Liver (tissue), 9 donors: ENCODE results near the gene APPBP2. TPM values are rescaled to one million over a fixed set of nuclear protein-coding genes. Genes with fewer than 3 reads are reported as not detected.
"Not testable (repeated sequence)": the region's sequence is repeated elsewhere in the genome, so short reads cannot be mapped to it uniquely, and the experiment has no call there.

Experiments used
- DNase-seq: peaks from one replicate; pipeline ENCODE4 v3.0.0-alpha.2; 2017; ENCODE audit warnings: low spot score
- H3K27ac ChIP-seq, 2 donors: one replicate each; pipeline ENCODE4 v1.7.0; 2013; ENCODE audit warnings: inconsistent platforms in 2 of 2, low read length in 2 of 2, control low read depth in 1 of 2, low read depth in 1 of 2, mild to moderate bottlenecking in 1 of 2
- H3K27me3 ChIP-seq, 4 donors: one replicate each; pipeline versions ENCODE4 v1.6.1 to v1.7.0; 2013; ENCODE audit warnings: low read length in 3 of 4, inconsistent platforms in 1 of 4, mild to moderate bottlenecking in 1 of 4, moderate library complexity in 1 of 4; ENCODE audit not compliant: control insufficient read depth in 4 of 4, insufficient read depth in 4 of 4
- H3K36me3 ChIP-seq, 4 donors: one replicate each; pipeline versions ENCODE4 v1.6.1 to v1.7.0; 2013; ENCODE audit warnings: low read length in 3 of 4, mild to moderate bottlenecking in 3 of 4, low read depth in 1 of 4, moderate library complexity in 1 of 4; ENCODE audit not compliant: control insufficient read depth in 4 of 4, insufficient read depth in 3 of 4
- H3K4me1 ChIP-seq, 4 donors: one replicate each; pipeline versions ENCODE4 v1.6.1 to v1.7.0; 2013; ENCODE audit warnings: low read length in 3 of 4, mild to moderate bottlenecking in 3 of 4, moderate library complexity in 1 of 4; ENCODE audit not compliant: control insufficient read depth in 4 of 4, insufficient read depth in 4 of 4
- H3K4me3 ChIP-seq, 3 donors: one replicate each; pipeline versions ENCODE4 v1.6.1 to v1.7.0; 2013; ENCODE audit warnings: low read length in 3 of 3, control low read depth in 1 of 3, low read depth in 1 of 3, mild to moderate bottlenecking in 1 of 3
- H3K9ac ChIP-seq, 2 donors: one replicate each; pipeline ENCODE4 v1.7.0; 2013; ENCODE audit warnings: low read length in 2 of 2, mild to moderate bottlenecking in 2 of 2, moderate library complexity in 2 of 2, control low read depth in 1 of 2, low read depth in 1 of 2
- H3K9me3 ChIP-seq, 4 donors: one replicate each; pipeline versions ENCODE4 v1.6.1 to v1.7.0; 2013; ENCODE audit warnings: low read length in 3 of 4; ENCODE audit not compliant: control insufficient read depth in 4 of 4
- ATF3 ChIP-seq: IDR thresholded peaks from 2 replicates; pipeline ENCODE4 v1.6.1; 2016; ENCODE audit warnings: antibody characterized with exemption
- FOXA1 ChIP-seq: IDR thresholded peaks from 2 replicates; pipeline ENCODE4 v1.6.1; 2016; ENCODE audit warnings: antibody characterized with exemption
- HNF4A ChIP-seq, 2 donors: conservative IDR thresholded peaks; 2 replicates each; pipeline ENCODE4 v1.6.1; 2016; ENCODE audit warnings: antibody characterized with exemption in 2 of 2, mild to moderate bottlenecking in 2 of 2
- JUND ChIP-seq, 2 donors: IDR thresholded peaks; 2 replicates each; pipeline ENCODE4 v1.6.1; 2016; ENCODE audit warnings: antibody characterized with exemption in 2 of 2
- RAD21 ChIP-seq, 2 donors: IDR thresholded peaks; 2 replicates each; pipeline ENCODE4 v1.6.1; 2016; ENCODE audit warnings: antibody characterized with exemption in 2 of 2, mild to moderate bottlenecking in 2 of 2
- REST ChIP-seq: IDR thresholded peaks from 2 replicates; pipeline ENCODE4 v1.6.1; 2016; ENCODE audit warnings: antibody characterized with exemption, mild to moderate bottlenecking
- RXRA ChIP-seq, 2 donors: IDR thresholded peaks; 2 replicates each; pipeline ENCODE4 v1.6.1; 2017 to 2018; ENCODE audit warnings: antibody characterized with exemption in 2 of 2, mild to moderate bottlenecking in 1 of 2
- WGBS: extraction: QIAGEN DNeasy Blood & Tissue Kit; methylation state at CpG from one replicate; pipeline ENCODE4 v1.1.7; 2013; 5-methylcytosine and 5-hydroxymethylcytosine counted together
- polyA plus RNA-seq, 2 donors: library from polyadenylated mRNA; stranded (reverse) in 1 of 2; unstranded in 1 of 2; fragments of 200-250 nt in 1 of 2; fragments of >200 nt in 1 of 2; fragmentation: Nextera tagmentation in 1 of 2; extraction: Ambion mirVana in 1 of 2; gene quantifications; one replicate each; pipeline versions ENCODE4 v1.2.1 to v1.2.3, GENCODE V29; 2013 to 2015
- total RNA-seq, 2 donors: library from RNA; depleted of rRNA; stranded (reverse); fragments of >200 nt; gene quantifications; one replicate each; pipeline ENCODE4 v1.2.3, GENCODE V29; 2014
- TF ChIP-seq, protein P1 (sequence below): IDR thresholded peaks from 2 replicates; pipeline ENCODE4 v1.6.1; 2016; ENCODE audit warnings: antibody characterized with exemption
- TF ChIP-seq, protein P2 (sequence below): fragments of 150-350 bp; IDR thresholded peaks from 2 replicates; pipeline ENCODE4 v1.5.1; 2017; ENCODE audit warnings: improper control_type of control experiment, low read depth, low read length; ENCODE audit not compliant: missing input control
- donor health status: healthy.
- donor health status: healthy.
- donor health status: healthy.
- donor health status: healthy.
- donor health status: healthy.

Gene APPBP2
- total and polyA plus RNA-seq, 4 donors, result 4.6 to 17.3 (median 9.2) TPM

- TF ChIP-seq, protein P1, sequence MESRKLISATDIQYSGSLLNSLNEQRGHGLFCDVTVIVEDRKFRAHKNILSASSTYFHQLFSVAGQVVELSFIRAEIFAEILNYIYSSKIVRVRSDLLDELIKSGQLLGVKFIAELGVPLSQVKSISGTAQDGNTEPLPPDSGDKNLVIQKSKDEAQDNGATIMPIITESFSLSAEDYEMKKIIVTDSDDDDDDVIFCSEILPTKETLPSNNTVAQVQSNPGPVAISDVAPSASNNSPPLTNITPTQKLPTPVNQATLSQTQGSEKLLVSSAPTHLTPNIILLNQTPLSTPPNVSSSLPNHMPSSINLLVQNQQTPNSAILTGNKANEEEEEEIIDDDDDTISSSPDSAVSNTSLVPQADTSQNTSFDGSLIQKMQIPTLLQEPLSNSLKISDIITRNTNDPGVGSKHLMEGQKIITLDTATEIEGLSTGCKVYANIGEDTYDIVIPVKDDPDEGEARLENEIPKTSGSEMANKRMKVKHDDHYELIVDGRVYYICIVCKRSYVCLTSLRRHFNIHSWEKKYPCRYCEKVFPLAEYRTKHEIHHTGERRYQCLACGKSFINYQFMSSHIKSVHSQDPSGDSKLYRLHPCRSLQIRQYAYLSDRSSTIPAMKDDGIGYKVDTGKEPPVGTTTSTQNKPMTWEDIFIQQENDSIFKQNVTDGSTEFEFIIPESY, result no peak
Measured at GRCh38 chr17:60523822-60524221, 2.2 kb downstream of the APPBP2 start (continued).

- H3K27ac ChIP-seq, result no peak overlapping the region
- peaks cover 0 to 3% (median 0%) of the 10 kb centered on the region in 4 donors for H3K36me3 ChIP-seq
- H3K4me3 ChIP-seq, result no peak overlapping the region
- WGBS, result 92% methylated on average over 3 of the region's 3 CpGs
- DNase-seq, result no peak
- peaks cover 4 to 32% (median 9%) of the 10 kb centered on the region in 4 donors for H3K4me1 ChIP-seq
- no peaks in the 10 kb centered on the region for H3K27me3 ChIP-seq
- no peaks in the 10 kb centered on the region for H3K9me3 ChIP-seq
- H3K9ac ChIP-seq, result no peak overlapping the region
- TF ChIP-seq RXRA (IDR thresholded peaks at IDR 0.05) (no peak), FOXA1 (no peak)
- TF ChIP-seq, protein P1, result no peak
Measured at GRCh38 chr17:60522889-60523626, 3.0 kb downstream of the APPBP2 start.

- WGBS, result 97% methylated on average over 4 of the region's 4 CpGs
- Histone ChIP-seq H3K4me1 (peaks cover 3 to 17% (median 8%) of the 10 kb centered on the region in 4 donors), H3K4me3 (no peak overlapping the region), H3K36me3 (peaks cover 0 to 3% (median 0%) of the 10 kb centered on the region in 4 donors), H3K27me3 (no peaks in the 10 kb centered on the region), H3K27ac (no peak overlapping the region), H3K9ac (no peak overlapping the region), H3K9me3 (no peaks in the 10 kb centered on the region)
- TF ChIP-seq, protein P1, result no peak
- TF ChIP-seq HNF4A (conservative IDR thresholded peaks at IDR 0.05), result no peak
- no peak for TF ChIP-seq RAD21 (IDR thresholded peaks at IDR 0.05)
- no peak for TF ChIP-seq ATF3
- TF ChIP-seq JUND (IDR thresholded peaks at IDR 0.05), result no peak
- TF ChIP-seq FOXA1, result no peak
- TF ChIP-seq RXRA (IDR thresholded peaks at IDR 0.05), result no peak
- TF ChIP-seq, protein P2, sequence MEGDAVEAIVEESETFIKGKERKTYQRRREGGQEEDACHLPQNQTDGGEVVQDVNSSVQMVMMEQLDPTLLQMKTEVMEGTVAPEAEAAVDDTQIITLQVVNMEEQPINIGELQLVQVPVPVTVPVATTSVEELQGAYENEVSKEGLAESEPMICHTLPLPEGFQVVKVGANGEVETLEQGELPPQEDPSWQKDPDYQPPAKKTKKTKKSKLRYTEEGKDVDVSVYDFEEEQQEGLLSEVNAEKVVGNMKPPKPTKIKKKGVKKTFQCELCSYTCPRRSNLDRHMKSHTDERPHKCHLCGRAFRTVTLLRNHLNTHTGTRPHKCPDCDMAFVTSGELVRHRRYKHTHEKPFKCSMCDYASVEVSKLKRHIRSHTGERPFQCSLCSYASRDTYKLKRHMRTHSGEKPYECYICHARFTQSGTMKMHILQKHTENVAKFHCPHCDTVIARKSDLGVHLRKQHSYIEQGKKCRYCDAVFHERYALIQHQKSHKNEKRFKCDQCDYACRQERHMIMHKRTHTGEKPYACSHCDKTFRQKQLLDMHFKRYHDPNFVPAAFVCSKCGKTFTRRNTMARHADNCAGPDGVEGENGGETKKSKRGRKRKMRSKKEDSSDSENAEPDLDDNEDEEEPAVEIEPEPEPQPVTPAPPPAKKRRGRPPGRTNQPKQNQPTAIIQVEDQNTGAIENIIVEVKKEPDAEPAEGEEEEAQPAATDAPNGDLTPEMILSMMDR, result no peak
- no peak for TF ChIP-seq REST
- DNase-seq, result no peak
Measured at GRCh38 chr17:60519795-60520194, 6.2 kb downstream of the APPBP2 start.

GRCh38 chr17:60515683-60516082 lies 10.4 kb downstream of the APPBP2 start:
- not testable (repeated sequence) for H3K36me3 ChIP-seq, H3K9me3 ChIP-seq, H3K27me3 ChIP-seq, H3K4me3 ChIP-seq, DNase-seq, H3K4me1 ChIP-seq, H3K9ac ChIP-seq, H3K27ac ChIP-seq
- 95% methylated on average over 6 of the region's 6 CpGs for WGBS
